Measurements from ENCODE around the gene GUCY2C. TPM values are rescaled to one million over a fixed set of nuclear protein-coding genes. Genes with fewer than 3 reads are reported as not detected.
A peak's percentile ranks its signal among the peaks of the same experiment; 100 is the strongest.
"Not testable (repeated sequence)": the region's sequence is repeated elsewhere in the genome, so short reads cannot be mapped to it uniquely, and the experiment has no call there.

Gene GUCY2C
- total RNA-seq, 1 donor from 2014 or later, result 0.11 TPM

- no peaks in the 10 kb centered on the region for H3K36me3 ChIP-seq
- intact Hi-C loops (cut with micrococcal nuclease), result no loop called here
- H3K27ac ChIP-seq (replicated peaks), result no peak overlapping the region
- no peak for DNase-seq
- H3K27me3 ChIP-seq (ENCODE audit: low read depth), result no peaks in the 10 kb centered on the region
- TF ChIP-seq CTCF (IDR thresholded peaks at IDR 0.05; ENCODE audit: borderline replicate concordance), result no peak
- H3K4me3 ChIP-seq, result no peak overlapping the region
- peaks cover 10% of the 10 kb centered on the region for H3K4me1 ChIP-seq
- H3K9me3 ChIP-seq (replicated peaks), result no peaks in the 10 kb centered on the region
Observed at GRCh38 chr12:14689144-14689543, 7.3 kb downstream of the GUCY2C start.

- DNase-seq; H3K27ac ChIP-seq (replicated peaks); H3K4me3 ChIP-seq; H3K27me3 ChIP-seq (ENCODE audit: low read depth); intact Hi-C loops (cut with micrococcal nuclease); H3K36me3 ChIP-seq; H3K4me1 ChIP-seq; H3K9me3 ChIP-seq (replicated peaks): not testable (repeated sequence)
Observed at GRCh38 chr12:14682231-14682630, 14.2 kb downstream of the GUCY2C start.

- no peak for TF ChIP-seq CTCF (IDR thresholded peaks at IDR 0.05; ENCODE audit: borderline replicate concordance)
- no peak overlapping the region for H3K27ac ChIP-seq (replicated peaks)
- H3K27me3 ChIP-seq (ENCODE audit: low read depth), result no peaks in the 10 kb centered on the region
- no peaks in the 10 kb centered on the region for H3K4me1 ChIP-seq
- no peak overlapping the region for H3K4me3 ChIP-seq
- intact Hi-C loops (cut with micrococcal nuclease), result no loop called here
- H3K36me3 ChIP-seq, result no peaks in the 10 kb centered on the region
- no peaks in the 10 kb centered on the region for H3K9me3 ChIP-seq (replicated peaks)
- no peak for DNase-seq
Observed at GRCh38 chr12:14681625-14682024, 14.8 kb downstream of the GUCY2C start.

- intact Hi-C loops (cut with micrococcal nuclease), result no loop called here
- Histone ChIP-seq H3K4me3 (no peak overlapping the region), H3K4me1 (no peaks in the 10 kb centered on the region), H3K27me3 (ENCODE audit: low read depth) (no peaks in the 10 kb centered on the region), H3K27ac (replicated peaks) (no peak overlapping the region), H3K9me3 (replicated peaks) (no peaks in the 10 kb centered on the region), H3K36me3 (no peaks in the 10 kb centered on the region)
- no peak for TF ChIP-seq CTCF (IDR thresholded peaks at IDR 0.05; ENCODE audit: borderline replicate concordance)
- no peak for DNase-seq
Observed at GRCh38 chr12:14681190-14681589, 15.2 kb downstream of the GUCY2C start.

GRCh38 chr12:14678547-14679150 lies 17.8 kb downstream of the GUCY2C start:
- no peak for DNase-seq
- Histone ChIP-seq H3K36me3 (no peaks in the 10 kb centered on the region), H3K27ac (replicated peaks) (no peak overlapping the region), H3K9me3 (replicated peaks) (no peaks in the 10 kb centered on the region), H3K4me1 (no peaks in the 10 kb centered on the region), H3K4me3 (no peak overlapping the region), H3K27me3 (ENCODE audit: low read depth) (no peaks in the 10 kb centered on the region)
- intact Hi-C loops (cut with micrococcal nuclease), result no loop called here
- no peak for TF ChIP-seq CTCF (IDR thresholded peaks at IDR 0.05; ENCODE audit: borderline replicate concordance)

GRCh38 chr12:14668591-14668990 lies 27.8 kb downstream of the GUCY2C start:
- H3K4me3 ChIP-seq, result no peak overlapping the region
- peaks cover 5% of the 10 kb centered on the region for H3K4me1 ChIP-seq
- intact Hi-C loops (cut with micrococcal nuclease), result no loop called here
- H3K27ac ChIP-seq (replicated peaks), result no peak overlapping the region
- no peaks in the 10 kb centered on the region for H3K27me3 ChIP-seq (ENCODE audit: low read depth)
- H3K9me3 ChIP-seq (replicated peaks), result no peaks in the 10 kb centered on the region
- TF ChIP-seq CTCF (IDR thresholded peaks at IDR 0.05; ENCODE audit: borderline replicate concordance), result no peak
- no peaks in the 10 kb centered on the region for H3K36me3 ChIP-seq
- DNase-seq, result peak; percentile 19

Measured in left ventricle myocardium inferior (tissue), 1 donor.